Ishikawa (cell line): Measurements from ENCODE around the gene PCDH9.

Source experiments
- EGR1 ChIP-seq: IDR thresholded peaks from 2 replicates; pipeline ENCODE4 v1.6.1; 2012
- EP300 ChIP-seq: IDR thresholded peaks from 2 replicates; pipeline ENCODE4 v1.6.1; 2012; ENCODE audit warnings: borderline replicate concordance
- NFIC ChIP-seq: IDR thresholded peaks from 2 replicates; pipeline ENCODE4 v1.6.1; 2012
- REST ChIP-seq: IDR thresholded peaks from 2 replicates; pipeline ENCODE4 v1.6.1; 2012; ENCODE audit warnings: low read depth, mild to moderate bottlenecking
- TAF1 ChIP-seq: IDR thresholded peaks from 2 replicates; pipeline ENCODE4 v1.6.1; 2012; ENCODE audit warnings: low read depth, mild to moderate bottlenecking
- TCF12 ChIP-seq: IDR thresholded peaks from 2 replicates; pipeline ENCODE4 v1.6.1; 2012; ENCODE audit warnings: low read depth
- USF1 ChIP-seq: IDR thresholded peaks from 2 replicates; pipeline ENCODE4 v1.6.1; 2012

- TF ChIP-seq USF1: no peak
- no peak for TF ChIP-seq EP300
- TF ChIP-seq NFIC: no peak
- TF ChIP-seq REST: no peak
- TF ChIP-seq TCF12: no peak
- no peak for TF ChIP-seq EGR1
- TF ChIP-seq TAF1: no peak
These were observed 771.0 kb downstream of the PCDH9 start for GRCh38 chr13:66459143-66459542.
